Peyer's patch (tissue), 4 donors: ENCODE data around the gene PRSS38.

ENCODE experiments used
- CTCF ChIP-seq, 6 experiments: fragments of 450-650 bp in 4 of 6; fragments of 200-600 bp in 2 of 6; sonication (generic) in 1 of 6; IDR thresholded peaks; one replicate each; pipeline ENCODE4 v1.5.1; 2017 to 2019; ENCODE audit warnings: antibody characterized with exemption in 6 of 6, mild to moderate bottlenecking in 3 of 6, moderate library complexity in 1 of 6
- POLR2A ChIP-seq, 2 donors: fragments of 450-650 bp; IDR thresholded peaks; one replicate each; pipeline ENCODE4 v1.5.1; 2017; ENCODE audit warnings: antibody characterized with exemption in 2 of 2, mild to moderate bottlenecking in 2 of 2, moderate library complexity in 2 of 2

GRCh38 chr1:227798078-227798802 is 17.2 kb upstream of the PRSS38 start:
- TF ChIP-seq POLR2A (IDR thresholded peaks at IDR 0.05), result no peak
- no peak for TF ChIP-seq CTCF (IDR thresholded peaks at IDR 0.05)
